HepG2 (cell line): ENCODE results near the gene NYAP2.

Experiments
- ISX ChIP-seq: sonication (generic); formaldehyde crosslinking; conservative IDR thresholded peaks from 2 replicates; pipeline ENCODE4 v1.5.0; 2020; ENCODE audit warnings: missing genetic modification reagents
- SP140L ChIP-seq: sonication (generic); formaldehyde crosslinking; IDR thresholded peaks from 2 replicates; pipeline ENCODE4 v1.4.0; 2020; ENCODE audit warnings: missing genetic modification reagents, borderline replicate concordance
- TAF1 ChIP-seq: sonication (generic); formaldehyde crosslinking; IDR thresholded peaks from 2 replicates; pipeline ENCODE4 v1.4.0; 2020; ENCODE audit warnings: missing genetic modification reagents
- TF ChIP-seq, protein P1 (sequence below): sonication (generic); formaldehyde crosslinking; IDR thresholded peaks from 2 replicates; pipeline ENCODE4 v1.8.0; 2023; ENCODE audit warnings: mild to moderate bottlenecking, missing genetic modification reagents

DNA sequence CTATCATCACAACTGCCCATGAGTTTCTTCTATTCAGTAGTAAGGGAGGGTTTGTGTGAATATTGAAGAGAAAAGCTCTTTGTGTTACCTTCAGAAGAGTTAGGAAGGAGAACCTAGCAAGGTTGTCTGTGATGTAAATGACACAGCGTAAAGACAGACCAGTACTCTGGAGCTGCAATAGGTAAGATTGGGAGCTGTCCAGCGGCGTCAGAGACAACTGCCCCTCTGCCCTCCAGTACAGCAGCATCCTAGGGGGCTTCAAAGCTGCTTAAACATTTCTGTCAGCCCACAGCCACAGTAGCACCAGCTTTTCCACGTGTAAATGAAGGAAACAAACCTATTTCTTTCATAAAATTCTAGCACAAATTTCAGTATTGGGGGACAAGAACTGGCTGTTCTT, 34.5 kb downstream of the NYAP2 start:
- no peak for TF ChIP-seq SP140L
- TF ChIP-seq, protein P1, sequence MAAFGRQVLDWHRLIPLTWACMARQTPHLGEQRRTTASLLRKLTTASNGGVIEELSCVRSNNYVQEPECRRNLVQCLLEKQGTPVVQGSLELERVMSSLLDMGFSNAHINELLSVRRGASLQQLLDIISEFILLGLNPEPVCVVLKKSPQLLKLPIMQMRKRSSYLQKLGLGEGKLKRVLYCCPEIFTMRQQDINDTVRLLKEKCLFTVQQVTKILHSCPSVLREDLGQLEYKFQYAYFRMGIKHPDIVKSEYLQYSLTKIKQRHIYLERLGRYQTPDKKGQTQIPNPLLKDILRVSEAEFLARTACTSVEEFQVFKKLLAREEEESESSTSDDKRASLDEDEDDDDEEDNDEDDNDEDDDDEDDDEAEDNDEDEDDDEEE (CRISPR knock-in tag) = no peak
- no peak for TF ChIP-seq ISX (CRISPR knock-in tag)
- no peak for TF ChIP-seq TAF1 (CRISPR knock-in tag)
